A549 (cell line): ENCODE measurements around the gene FOXI2.

ENCODE experiments used
- CEBPB ChIP-seq, 2 experiments: fragments of >200 bp in 1 of 2; sonication (Bioruptor Twin) in 1 of 2; formaldehyde crosslinking in 1 of 2; IDR thresholded peaks; 2 replicates each; pipeline ENCODE4 v1.6.1; 2012 to 2016
- CHD2 ChIP-seq: fragments of 150-350 bp; IDR thresholded peaks from 2 replicates; pipeline ENCODE4 v1.6.1; 2014; ENCODE audit warnings: low read length; ENCODE audit not compliant: partially characterized antibody
- EP300 ChIP-seq, 2 experiments: fragments of >200 bp; sonication (Bioruptor Twin); formaldehyde crosslinking; IDR thresholded peaks; 2 replicates in 1 of 2; 3 replicates in 1 of 2; pipeline ENCODE4 v1.6.1; 2016 to 2017
- POLR2A ChIP-seq: IDR thresholded peaks from 2 replicates; pipeline ENCODE4 v1.6.1; 2012; ENCODE audit warnings: mild to moderate bottlenecking, low read length
- SMC3 ChIP-seq: fragments of >200 bp; sonication (Bioruptor Twin); formaldehyde crosslinking; IDR thresholded peaks from 3 replicates; pipeline ENCODE4 v1.6.1; 2018; ENCODE audit warnings: inconsistent platforms
- SREBF2 ChIP-seq: fragments of 450-650 bp; IDR thresholded peaks from 2 replicates; pipeline ENCODE4 v1.6.1; 2014; ENCODE audit warnings: mild to moderate bottlenecking, moderate library complexity
- TF ChIP-seq, protein P1 (sequence below): fragments of >200 bp; sonication (Bioruptor Twin); formaldehyde crosslinking; IDR thresholded peaks from 3 replicates; pipeline ENCODE4 v1.5.1; 2016

DNA sequence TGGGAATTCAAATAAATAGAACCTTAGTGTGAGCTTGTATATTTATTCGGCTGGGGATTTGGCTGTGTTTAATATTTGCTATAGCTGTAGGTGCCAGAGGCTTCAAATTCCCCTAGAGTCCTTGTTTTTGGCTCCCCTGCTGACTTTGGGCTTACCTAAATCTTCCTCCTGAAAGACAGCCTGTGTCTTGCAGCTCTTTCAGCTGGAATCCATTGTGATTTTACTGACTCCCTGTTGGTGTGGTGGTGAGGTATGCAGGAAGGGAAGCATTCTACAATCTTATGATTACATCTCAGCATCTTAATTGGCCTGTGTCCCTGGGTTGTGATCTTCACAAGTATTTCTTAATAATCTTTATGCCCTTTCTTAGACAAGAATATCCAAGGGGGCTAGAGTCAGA, 25.9 kb downstream of the FOXI2 start:
- TF ChIP-seq POLR2A, result no peak
- TF ChIP-seq, protein P1, sequence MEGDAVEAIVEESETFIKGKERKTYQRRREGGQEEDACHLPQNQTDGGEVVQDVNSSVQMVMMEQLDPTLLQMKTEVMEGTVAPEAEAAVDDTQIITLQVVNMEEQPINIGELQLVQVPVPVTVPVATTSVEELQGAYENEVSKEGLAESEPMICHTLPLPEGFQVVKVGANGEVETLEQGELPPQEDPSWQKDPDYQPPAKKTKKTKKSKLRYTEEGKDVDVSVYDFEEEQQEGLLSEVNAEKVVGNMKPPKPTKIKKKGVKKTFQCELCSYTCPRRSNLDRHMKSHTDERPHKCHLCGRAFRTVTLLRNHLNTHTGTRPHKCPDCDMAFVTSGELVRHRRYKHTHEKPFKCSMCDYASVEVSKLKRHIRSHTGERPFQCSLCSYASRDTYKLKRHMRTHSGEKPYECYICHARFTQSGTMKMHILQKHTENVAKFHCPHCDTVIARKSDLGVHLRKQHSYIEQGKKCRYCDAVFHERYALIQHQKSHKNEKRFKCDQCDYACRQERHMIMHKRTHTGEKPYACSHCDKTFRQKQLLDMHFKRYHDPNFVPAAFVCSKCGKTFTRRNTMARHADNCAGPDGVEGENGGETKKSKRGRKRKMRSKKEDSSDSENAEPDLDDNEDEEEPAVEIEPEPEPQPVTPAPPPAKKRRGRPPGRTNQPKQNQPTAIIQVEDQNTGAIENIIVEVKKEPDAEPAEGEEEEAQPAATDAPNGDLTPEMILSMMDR, result no peak
- no peak for TF ChIP-seq SMC3
- TF ChIP-seq EP300 (IDR thresholded peaks at IDR 0.05), result no peak
- TF ChIP-seq CHD2, result no peak
- TF ChIP-seq SREBF2, result no peak
- TF ChIP-seq CEBPB (IDR thresholded peaks at IDR 0.05), result no peak
